GM08714 (cell line): ENCODE data around the gene SMYD1.

Experiments
- H3K4me3 ChIP-seq: fragments of 200-500 bp; sonication (Bioruptor generic); 2 replicates; pipeline ENCODE4 v1.5.1; 2014; ENCODE audit warnings: mild to moderate bottlenecking, low read length, inconsistent platforms
- ZNF274 ChIP-seq: IDR thresholded peaks from 2 replicates; pipeline ENCODE4 v1.6.1; 2012; ENCODE audit warnings: mild to moderate bottlenecking, low read depth, low read length

Gene SMYD1

DNA sequence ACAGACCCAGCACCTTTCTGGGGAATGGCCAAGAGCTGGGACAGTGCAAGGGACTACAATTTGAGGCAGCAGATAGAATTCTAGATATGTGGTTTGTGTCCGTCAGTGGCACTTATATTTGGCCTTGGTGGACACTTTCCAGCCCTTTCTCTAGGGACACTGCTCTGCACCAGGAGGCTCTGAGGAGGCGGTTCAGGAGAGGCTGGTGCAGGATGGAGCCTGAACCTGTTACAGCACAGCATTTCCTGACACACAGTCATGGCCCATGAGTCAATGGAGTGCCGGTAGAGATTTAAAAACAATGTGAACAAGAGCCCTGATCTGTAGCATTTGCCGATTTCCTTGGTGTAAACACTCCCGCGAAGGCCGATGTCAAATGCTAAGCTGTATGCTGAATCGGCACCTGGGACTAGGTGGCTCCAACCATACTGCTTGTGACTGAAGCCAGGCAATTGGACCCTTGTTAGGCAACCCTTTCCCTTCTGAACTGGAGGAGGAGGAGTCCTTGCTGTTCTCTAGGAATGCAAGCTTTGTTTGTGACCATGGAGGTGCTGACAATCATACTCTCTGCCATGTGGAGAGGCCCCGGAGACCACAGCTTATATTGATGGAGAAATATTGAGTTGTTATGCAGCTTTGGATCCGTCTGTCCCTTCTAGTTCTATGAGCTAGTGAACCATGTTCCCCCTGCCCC lies 48.3 kb downstream of the SMYD1 start:
- H3K4me3 ChIP-seq = no peak overlapping the region
- TF ChIP-seq ZNF274 = no peak

DNA sequence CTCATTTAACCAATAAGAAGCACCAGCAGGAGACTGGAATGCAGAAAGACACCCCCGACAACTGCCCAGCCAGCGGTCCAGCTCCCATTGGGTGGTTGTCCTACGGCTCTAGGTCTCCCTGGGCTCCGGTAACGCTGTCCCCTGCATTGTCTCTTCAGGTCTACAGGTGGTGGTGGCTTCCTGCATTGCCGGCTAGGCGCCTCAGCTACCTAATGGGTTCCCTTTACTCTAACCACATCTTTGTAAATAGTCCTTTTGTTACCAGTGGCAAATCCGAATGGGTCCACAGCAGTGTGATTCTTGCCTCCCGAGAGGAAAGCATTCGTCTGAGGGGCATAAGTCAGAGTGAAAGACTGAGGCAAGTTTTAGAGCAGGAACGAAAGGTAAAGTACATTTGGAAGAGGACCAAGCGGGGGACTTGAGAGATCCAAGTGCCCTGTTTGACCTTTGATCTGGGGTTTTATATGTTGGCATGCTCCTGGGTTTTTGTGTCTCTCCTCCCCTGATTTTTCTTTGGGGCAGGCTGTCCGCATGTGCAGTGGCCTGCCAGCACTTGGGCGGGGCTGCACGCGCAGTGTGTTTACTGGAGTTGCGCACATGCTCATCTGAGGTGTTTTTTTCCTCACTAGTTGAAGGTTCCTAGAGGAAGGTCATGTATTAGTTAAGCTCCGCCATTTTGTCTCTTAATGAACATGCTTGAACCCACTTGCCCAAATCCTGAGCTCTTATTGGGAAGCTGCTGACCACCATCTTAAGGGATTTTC lies 49.2 kb downstream of the SMYD1 start:
- H3K4me3 ChIP-seq = no peak overlapping the region
- no peak for TF ChIP-seq ZNF274

DNA sequence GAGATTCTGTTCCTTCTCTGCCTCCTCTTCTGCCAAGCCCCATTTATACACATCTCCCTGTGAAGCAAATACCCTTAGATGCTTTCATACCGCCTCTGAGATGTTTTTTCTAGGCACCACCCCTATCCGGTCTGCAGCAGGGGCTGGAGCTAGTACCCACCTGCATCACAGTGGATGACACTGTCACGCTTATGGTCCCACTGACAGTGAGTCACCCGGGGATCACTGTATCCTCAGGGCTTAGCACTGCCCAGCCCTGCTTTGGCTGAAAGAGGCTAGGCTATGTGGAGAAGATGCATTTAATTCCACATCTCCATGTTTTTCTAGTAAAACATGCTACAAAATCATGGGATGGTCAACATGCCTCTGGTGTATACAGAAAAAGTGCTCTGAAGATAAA lies 50.3 kb downstream of the SMYD1 start:
- no peak overlapping the region for H3K4me3 ChIP-seq
- no peak for TF ChIP-seq ZNF274

DNA sequence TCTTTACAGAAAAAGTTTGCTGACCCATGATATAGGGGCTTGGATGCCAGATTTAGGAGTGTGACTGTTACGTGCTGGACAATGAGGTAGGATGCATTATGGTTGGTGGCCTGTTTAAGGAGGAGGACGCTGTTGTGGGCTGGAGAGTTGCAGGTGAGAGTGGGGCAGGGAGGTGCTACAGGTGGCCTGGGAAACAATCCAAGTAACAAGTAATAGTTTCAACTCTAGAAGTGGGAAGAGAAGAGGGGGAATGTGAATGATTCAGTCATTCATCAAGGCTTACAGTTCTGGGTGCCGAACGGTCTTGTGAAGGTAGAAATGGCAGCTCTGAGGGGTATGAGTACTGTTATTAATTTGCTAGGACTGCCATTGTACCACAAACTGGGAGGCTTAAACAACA lies 54.1 kb downstream of the SMYD1 start:
- TF ChIP-seq ZNF274 = no peak
- no peak overlapping the region for H3K4me3 ChIP-seq

DNA sequence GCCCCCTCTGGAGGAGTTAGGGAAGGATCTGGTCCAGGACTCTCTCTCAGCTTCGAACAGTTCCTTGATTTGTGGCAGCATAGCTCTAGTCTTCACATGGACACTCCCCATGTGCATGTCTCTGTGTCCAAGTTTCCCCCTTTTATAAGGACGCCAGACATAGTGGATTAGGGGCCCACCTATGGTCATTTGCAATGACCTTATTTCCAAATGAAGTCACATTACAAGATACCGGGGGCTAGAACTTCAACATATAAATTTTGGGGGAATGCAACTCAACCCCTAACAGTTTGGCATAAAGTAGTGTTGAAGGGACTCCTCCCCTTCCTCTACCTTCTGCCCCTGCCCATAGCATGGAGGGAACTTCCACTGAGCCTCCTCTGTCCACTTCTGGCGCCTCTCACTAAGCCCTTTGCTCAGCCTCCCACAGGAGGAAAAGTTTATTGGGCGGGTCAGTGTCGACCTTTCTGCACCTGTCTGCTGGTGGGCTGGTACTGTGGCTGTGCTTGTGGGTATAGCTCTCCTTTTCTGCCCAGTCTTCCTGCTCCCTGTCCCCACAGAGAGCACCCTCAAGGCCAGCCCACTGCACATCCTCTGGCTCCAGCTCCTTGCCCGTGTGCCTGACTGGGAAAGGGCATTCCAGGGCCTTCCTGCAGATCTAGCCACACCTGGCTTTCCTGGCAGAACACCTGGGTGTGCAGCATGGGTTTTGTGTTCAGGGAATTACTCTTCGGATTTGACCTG lies 54.7 kb downstream of the SMYD1 start:
- H3K4me3 ChIP-seq = no peak overlapping the region
- TF ChIP-seq ZNF274 = no peak

DNA sequence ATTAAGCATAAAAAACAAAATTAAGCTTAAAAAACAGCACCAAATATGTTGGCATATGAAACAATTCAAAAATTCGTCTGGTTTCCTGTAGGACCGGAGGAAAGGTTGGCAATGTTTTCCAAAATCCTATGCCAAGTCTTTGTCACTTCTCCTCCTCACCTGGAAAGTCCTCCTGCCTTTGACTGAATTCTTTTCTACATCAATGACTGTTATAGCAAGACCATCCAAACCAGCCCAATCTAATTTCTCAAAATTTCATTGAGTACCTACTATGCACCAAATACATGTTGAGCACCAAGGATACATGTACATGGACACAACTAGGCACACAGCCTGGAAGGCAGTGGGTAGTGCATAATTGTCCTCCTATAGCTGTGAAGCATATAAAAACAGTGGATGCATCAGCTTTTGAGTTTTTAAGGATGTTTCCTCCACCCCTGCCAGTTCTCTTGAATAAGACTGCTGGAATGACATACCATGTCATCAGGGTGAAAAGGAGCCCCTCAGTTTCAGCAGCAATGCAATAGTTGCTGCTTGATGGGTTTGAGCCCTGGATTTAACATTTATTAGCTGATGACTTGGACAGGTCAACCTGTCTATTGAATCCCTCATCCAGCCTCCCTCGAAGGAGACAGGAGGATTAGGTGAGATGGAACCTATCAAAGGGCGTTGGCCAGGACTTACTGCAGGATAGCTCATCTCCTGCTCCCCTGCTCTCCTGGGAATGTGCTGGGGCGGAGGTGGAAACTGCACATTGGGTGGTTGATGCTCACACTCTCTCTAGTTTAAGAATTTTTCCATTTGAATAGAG lies 55.7 kb downstream of the SMYD1 start:
- H3K4me3 ChIP-seq = no peak overlapping the region
- TF ChIP-seq ZNF274 = no peak

DNA sequence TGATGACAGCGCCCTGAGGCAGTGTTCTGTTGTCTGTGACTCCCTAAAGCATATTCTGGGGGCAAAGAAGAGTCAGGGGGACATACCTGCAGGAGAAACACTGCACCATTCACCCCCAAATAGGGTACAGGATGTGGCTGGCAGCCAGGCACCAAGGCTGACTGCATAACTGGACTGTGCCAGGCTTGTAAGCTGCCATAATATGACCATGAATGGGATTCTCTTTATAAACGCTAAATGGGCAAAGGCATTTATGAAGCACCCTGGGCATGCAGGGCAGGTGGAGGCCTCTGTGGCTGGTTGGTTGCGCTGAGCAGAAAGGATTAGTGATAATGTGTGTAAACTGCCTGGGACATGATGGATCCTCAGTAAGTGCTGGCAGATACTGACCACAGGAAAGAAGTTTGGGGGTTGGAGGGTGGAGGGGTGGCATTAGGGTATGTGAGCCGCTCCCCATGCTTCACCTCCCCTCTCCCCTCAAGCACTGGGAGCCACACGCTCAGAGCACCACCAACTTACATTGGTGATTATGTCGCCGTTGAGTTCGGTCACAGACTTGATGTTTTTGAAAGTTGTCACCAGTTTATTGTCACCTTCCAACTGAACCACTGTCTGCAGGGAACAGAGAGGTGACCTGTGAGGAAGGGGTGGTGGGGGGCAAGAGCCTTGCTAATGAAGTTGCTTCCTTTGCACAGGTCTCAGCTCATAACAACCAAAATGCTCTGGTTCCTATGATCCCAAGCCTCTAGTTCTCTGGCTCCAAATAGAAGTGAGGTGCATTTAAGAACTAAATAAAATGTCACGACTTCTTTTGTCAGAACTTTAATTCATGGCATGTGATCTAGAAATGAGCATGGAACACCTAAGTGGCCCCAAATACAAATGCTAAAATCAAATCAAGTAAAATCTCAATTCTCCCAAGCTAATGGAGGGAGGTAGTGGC lies 56.6 kb downstream of the SMYD1 start:
- no peak for TF ChIP-seq ZNF274
- H3K4me3 ChIP-seq = no peak overlapping the region

DNA sequence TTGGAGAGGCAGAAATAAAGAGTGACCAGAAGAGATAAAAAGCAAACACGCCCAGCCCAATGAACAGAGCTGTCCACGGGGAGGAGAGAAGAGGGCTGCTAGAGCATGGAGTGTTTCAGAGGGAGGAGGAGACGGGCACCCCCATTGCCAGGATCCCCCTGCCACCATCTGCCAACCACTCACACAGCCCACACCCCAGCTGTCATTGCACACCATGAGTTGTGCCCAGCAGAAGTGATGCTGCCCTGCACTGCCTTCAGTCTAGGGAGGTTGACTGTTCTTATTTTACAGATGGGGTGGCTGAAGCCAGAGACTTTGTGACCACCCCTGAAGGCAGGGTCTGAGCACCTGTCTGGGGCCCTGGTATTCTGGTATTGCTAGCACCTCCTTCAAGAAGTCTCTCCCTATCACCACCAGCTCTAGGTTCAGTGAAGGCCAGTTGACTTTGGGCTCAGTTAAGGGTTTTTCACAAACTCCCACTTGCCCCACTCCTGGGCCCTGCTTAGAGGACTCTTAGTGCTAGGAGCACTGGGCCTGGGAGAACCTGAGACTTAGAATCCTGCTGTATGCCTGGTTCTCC lies 57.8 kb downstream of the SMYD1 start:
- no peak for TF ChIP-seq ZNF274
- no peak overlapping the region for H3K4me3 ChIP-seq

DNA sequence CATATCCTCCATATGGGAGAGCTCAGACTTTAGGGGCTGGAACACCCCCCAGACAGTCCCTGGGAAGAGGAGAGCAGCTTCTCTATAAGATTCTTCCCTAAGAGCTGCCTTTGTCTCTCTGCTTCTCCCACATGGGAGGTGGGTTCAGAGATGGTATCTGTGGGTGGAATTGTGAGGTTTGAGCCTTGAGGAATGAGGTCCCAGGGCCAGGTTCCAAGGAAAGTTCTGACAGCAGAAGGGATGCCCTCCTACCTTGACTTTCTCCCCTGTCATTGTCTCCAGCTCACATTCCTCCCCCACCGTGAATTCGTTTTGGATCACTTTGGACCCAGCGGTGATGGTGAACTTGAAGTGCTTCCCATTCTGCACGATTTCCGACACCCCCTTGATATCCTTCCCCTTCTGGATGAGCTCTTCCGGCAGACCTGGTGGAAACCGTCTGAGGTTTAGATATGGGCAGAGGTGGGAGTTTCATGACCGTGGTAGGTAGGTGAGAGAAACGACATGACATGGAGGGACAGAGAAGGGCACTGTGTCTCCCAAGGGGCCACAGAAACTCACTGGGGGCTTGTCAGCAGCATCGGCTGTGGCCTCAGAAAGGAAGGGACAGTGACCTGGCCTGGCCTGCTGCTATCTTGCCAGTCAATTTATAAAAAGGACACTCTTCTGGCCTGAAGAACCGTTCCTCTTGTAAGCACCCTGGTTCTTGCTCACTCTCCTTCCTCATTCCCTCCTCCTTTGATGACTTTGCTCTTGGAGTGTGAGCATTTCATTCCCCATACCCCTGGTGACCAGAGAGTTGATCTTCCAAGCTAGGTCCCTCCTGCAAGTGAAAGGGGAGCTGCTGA lies 58.5 kb downstream of the SMYD1 start:
- no peak overlapping the region for H3K4me3 ChIP-seq
- no peak for TF ChIP-seq ZNF274

DNA sequence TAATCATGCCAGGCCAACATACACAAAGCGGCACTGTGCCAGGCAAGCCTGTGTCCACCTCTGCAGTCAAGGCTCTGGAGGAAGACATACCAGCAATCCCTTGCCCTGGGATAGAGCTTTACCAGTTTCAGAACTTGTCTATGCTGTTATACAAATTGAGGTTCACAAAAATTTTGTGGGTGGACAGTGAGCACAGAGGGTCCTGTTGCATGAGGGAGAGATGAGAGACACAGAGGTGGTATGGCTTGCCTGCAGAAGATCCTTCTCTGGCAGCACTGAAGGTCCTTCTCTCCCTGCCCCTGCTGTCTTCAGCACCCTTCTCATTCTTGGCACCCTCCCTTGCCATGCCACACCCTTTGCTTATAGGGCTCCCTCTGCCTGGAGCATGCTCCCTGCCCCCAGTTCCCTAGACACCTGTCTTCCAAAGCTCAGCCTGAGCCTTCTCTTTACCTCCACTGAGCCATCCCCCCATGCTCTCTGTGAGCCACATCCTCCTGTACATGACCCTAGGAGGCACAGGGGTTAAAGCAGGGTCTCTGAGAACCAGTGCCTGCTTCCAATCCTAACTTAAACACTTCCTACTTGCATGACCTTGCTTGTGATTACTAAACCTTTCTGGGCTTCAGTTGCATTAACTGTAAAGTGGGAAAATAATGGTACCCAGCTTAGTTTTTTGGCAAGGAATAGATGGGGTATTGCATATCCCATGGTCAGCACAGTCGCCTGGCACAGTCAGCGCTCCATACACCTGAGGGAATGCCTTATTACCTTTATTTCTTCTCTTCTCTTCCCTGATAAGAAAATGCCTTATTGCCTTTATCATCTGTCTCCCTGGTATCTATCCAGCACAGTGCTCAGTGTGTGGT lies 59.4 kb downstream of the SMYD1 start:
- no peak for TF ChIP-seq ZNF274
- no peak overlapping the region for H3K4me3 ChIP-seq

DNA sequence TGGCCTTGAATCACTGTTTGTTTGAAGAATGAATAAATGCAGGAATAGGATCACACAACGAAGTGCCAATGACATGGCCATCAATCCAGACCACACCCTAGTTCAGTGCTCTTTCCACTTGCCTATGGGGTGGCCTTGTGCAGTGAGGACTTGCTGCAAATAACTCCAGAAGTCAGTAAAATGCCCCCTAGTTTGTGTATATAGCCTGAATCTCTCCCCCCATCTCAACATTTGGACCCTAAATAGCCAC lies 59.9 kb downstream of the SMYD1 start:
- no peak overlapping the region for H3K4me3 ChIP-seq
- no peak for TF ChIP-seq ZNF274
